Measurements from ENCODE around the gene FZD8.

DNA sequence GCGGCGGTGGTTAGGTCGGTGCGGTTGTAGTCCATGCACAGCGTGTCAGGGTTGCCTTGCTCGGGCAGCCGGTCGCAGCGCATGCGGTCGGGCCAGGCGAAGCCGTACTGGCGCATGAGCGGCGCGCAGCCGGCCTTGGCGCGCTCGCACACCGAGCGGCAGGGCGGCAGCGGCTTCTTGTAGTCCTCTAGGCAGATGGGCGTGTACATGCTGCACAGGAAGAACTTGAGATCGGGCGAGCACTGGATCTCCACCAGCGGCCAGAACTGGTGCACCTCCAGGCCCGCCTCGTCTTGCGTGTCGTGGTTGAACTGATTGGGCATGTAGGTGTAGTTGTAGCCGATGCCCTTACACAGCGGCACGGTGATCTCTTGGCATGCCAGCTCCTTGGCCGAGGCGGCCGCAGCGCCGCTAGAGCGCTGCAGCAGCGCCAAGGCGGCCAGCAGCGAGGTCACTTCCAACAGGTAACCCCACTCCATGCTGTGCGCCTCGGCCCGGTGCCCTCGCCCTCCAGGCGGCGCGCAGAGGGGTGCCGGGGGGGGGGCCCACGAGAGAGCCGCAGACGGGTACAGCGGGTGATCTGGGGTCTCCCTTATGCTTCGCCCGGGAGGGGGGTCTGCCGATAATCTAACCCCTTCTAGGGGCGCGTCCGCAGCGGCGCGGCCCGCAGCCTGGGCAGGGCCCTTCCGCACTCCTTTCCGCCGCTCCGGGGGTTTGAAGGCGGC, 983 bp downstream of the FZD8 start:
- no peak for TF ChIP-seq POLR2A (IDR thresholded peaks at IDR 0.05)
- TF ChIP-seq, protein P1, sequence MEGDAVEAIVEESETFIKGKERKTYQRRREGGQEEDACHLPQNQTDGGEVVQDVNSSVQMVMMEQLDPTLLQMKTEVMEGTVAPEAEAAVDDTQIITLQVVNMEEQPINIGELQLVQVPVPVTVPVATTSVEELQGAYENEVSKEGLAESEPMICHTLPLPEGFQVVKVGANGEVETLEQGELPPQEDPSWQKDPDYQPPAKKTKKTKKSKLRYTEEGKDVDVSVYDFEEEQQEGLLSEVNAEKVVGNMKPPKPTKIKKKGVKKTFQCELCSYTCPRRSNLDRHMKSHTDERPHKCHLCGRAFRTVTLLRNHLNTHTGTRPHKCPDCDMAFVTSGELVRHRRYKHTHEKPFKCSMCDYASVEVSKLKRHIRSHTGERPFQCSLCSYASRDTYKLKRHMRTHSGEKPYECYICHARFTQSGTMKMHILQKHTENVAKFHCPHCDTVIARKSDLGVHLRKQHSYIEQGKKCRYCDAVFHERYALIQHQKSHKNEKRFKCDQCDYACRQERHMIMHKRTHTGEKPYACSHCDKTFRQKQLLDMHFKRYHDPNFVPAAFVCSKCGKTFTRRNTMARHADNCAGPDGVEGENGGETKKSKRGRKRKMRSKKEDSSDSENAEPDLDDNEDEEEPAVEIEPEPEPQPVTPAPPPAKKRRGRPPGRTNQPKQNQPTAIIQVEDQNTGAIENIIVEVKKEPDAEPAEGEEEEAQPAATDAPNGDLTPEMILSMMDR (IDR thresholded peaks at IDR 0.05): no peak
